NB4 (cell line): ENCODE data around the gene BCL2L1.

Experiments
- CTCF ChIP-seq: IDR thresholded peaks from one replicate; pipeline ENCODE4 v1.5.1; 2012; ENCODE audit warnings: low read depth, low read length
- MAX ChIP-seq: IDR thresholded peaks from 2 replicates; pipeline ENCODE4 v1.6.1; 2011; ENCODE audit warnings: low read depth, low read length
- POLR2A ChIP-seq: IDR thresholded peaks from 2 replicates; pipeline ENCODE4 v1.6.1; 2011; ENCODE audit warnings: mild to moderate bottlenecking; ENCODE audit not compliant: insufficient read length; ENCODE audit errors: extremely low read depth

GRCh38 chr20:31633339-31633914 lies 89.2 kb downstream of the BCL2L1 start:
- TF ChIP-seq POLR2A (no peak), CTCF (no peak), MAX (no peak)
